H9 (cell line): ENCODE results near the gene RTN4R. TPM values are rescaled to one million over a fixed set of nuclear protein-coding genes. Genes with fewer than 3 reads are reported as not detected.
"Not testable (repeated sequence)": the region's sequence is repeated elsewhere in the genome, so short reads cannot be mapped to it uniquely, and the experiment has no call there.

Experiments used
- DNase-seq: peaks from one replicate; pipeline ENCODE4 v3.0.0-alpha.2; 2017
- H2AFZ ChIP-seq: one replicate; pipeline ENCODE4 v1.6.1; 2013; ENCODE audit warnings: mild to moderate bottlenecking, low read length, control low read depth, moderate library complexity
- H2AK5ac ChIP-seq: 2 replicates; pipeline ENCODE4 v1.6.1; 2013; ENCODE audit warnings: low read length, control low read depth, mixed read lengths; ENCODE audit not compliant: insufficient read length
- H2BK120ac ChIP-seq: one replicate; pipeline ENCODE4 v1.6.1; 2013; ENCODE audit warnings: low read depth, mild to moderate bottlenecking, low read length, control low read depth, inconsistent platforms; ENCODE audit not compliant: poor library complexity, severe bottlenecking
- H2BK12ac ChIP-seq: 2 replicates; pipeline ENCODE4 v1.6.1; 2013; ENCODE audit warnings: low read length, control low read depth, mixed read lengths, low read depth; ENCODE audit not compliant: insufficient read length
- H2BK15ac ChIP-seq: 2 replicates; pipeline ENCODE4 v1.6.1; 2013; ENCODE audit warnings: low read depth, low read length, control low read depth
- H2BK20ac ChIP-seq: one replicate; pipeline ENCODE4 v1.6.1; 2013; ENCODE audit warnings: low read depth, mild to moderate bottlenecking, low read length, control low read depth, inconsistent platforms; ENCODE audit not compliant: poor library complexity, severe bottlenecking
- H2BK5ac ChIP-seq: 2 replicates; pipeline ENCODE4 v1.6.1; 2013; ENCODE audit warnings: low read length, control low read depth, mixed read lengths; ENCODE audit not compliant: insufficient read length
- H3K14ac ChIP-seq: 2 replicates; pipeline ENCODE4 v1.6.1; 2013; ENCODE audit warnings: low read length, control low read depth; ENCODE audit not compliant: insufficient read depth
- H3K18ac ChIP-seq: 2 replicates; pipeline ENCODE4 v1.6.1; 2013; ENCODE audit warnings: low read depth, mild to moderate bottlenecking, mixed read lengths, low read length, control low read depth; ENCODE audit not compliant: insufficient read length
- H3K23ac ChIP-seq: 2 replicates; pipeline ENCODE4 v1.6.1; 2013; ENCODE audit warnings: low read length, control low read depth, mixed read lengths, low read depth; ENCODE audit not compliant: insufficient read length
- H3K23me2 ChIP-seq: 2 replicates; pipeline ENCODE4 v1.6.1; 2013; ENCODE audit warnings: low read depth, mild to moderate bottlenecking, mixed read lengths, low read length, control low read depth; ENCODE audit not compliant: insufficient read length, poor library complexity, severe bottlenecking
- H3K27ac ChIP-seq: 2 replicates; pipeline ENCODE4 v1.5.1; 2013; ENCODE audit warnings: low read length, control low read depth, mixed read lengths, low read depth; ENCODE audit not compliant: insufficient read length
- H3K27me3 ChIP-seq: 2 replicates; pipeline ENCODE4 v1.6.1; 2013; ENCODE audit warnings: low read length, control low read depth, inconsistent platforms; ENCODE audit not compliant: insufficient read depth
- H3K4ac ChIP-seq: 2 replicates; pipeline ENCODE4 v1.6.1; 2013; ENCODE audit warnings: low read depth, mild to moderate bottlenecking, control low read depth, inconsistent platforms, low read length, moderate library complexity
- H3K4me1 ChIP-seq: 2 replicates; pipeline ENCODE4 v1.6.1; 2013; ENCODE audit warnings: low read length, control low read depth, inconsistent platforms; ENCODE audit not compliant: insufficient read depth
- H3K4me2 ChIP-seq: 2 replicates; pipeline ENCODE4 v1.6.1; 2013; ENCODE audit warnings: low read length, control low read depth, mixed read lengths; ENCODE audit not compliant: insufficient read length, insufficient read depth
- H3K56ac ChIP-seq: 2 replicates; pipeline ENCODE4 v1.6.1; 2013; ENCODE audit warnings: low read depth, mild to moderate bottlenecking, mixed read lengths, low read length, control low read depth; ENCODE audit not compliant: insufficient read length
- H3K79me1 ChIP-seq: 2 replicates; pipeline ENCODE4 v1.6.1; 2013; ENCODE audit warnings: low read depth, mild to moderate bottlenecking, moderate library complexity, low read length, control low read depth, inconsistent platforms; ENCODE audit not compliant: insufficient read depth, poor library complexity, severe bottlenecking
- H3K79me2 ChIP-seq: 2 replicates; pipeline ENCODE4 v1.6.1; 2013; ENCODE audit warnings: low read length, control low read depth, inconsistent platforms; ENCODE audit not compliant: insufficient read depth
- H3K9ac ChIP-seq: 2 replicates; pipeline ENCODE4 v1.6.1; 2013; ENCODE audit warnings: low read length, control low read depth, mixed read lengths; ENCODE audit not compliant: insufficient read length; ENCODE audit errors: extremely low read depth
- H3K9me3 ChIP-seq: one replicate; pipeline ENCODE4 v1.6.1; 2013; ENCODE audit warnings: low read depth, low read length, inconsistent platforms; ENCODE audit not compliant: control insufficient read depth
- H3T11ph ChIP-seq: one replicate; pipeline ENCODE4 v1.6.1; 2013; ENCODE audit warnings: mild to moderate bottlenecking, low read length, control low read depth, inconsistent platforms
- H4K20me1 ChIP-seq: one replicate; pipeline ENCODE4 v1.6.1; 2013; ENCODE audit not compliant: control insufficient read depth, insufficient read length, insufficient read depth
- H4K5ac ChIP-seq: 2 replicates; pipeline ENCODE4 v1.6.1; 2013; ENCODE audit warnings: low read depth, mild to moderate bottlenecking, mixed read lengths, low read length, control low read depth; ENCODE audit not compliant: insufficient read length
- H4K8ac ChIP-seq: replicated peaks from 2 replicates; pipeline ENCODE4 v1.6.1; 2013; ENCODE audit warnings: low read length, control low read depth, mixed read lengths, low read depth; ENCODE audit not compliant: insufficient read length
- H4K91ac ChIP-seq: 2 replicates; pipeline ENCODE4 v1.6.1; 2013; ENCODE audit warnings: low read depth, mild to moderate bottlenecking, moderate library complexity, mixed read lengths, low read length, control low read depth; ENCODE audit not compliant: insufficient read length
- H3K27ac Mint-ChIP-seq, 3 experiments: 2 replicates in 2 of 3; 3 replicates in 1 of 3; pipeline ENCODE4 v1.8.0; 2020 to 2021; ENCODE audit warnings: mixed read lengths in 3 of 3, mild to moderate bottlenecking in 1 of 3, moderate library complexity in 1 of 3
- H3K27me3 Mint-ChIP-seq: 2 replicates; pipeline ENCODE4 v1.8.0; 2021; ENCODE audit warnings: low read depth, mild to moderate bottlenecking, moderate library complexity, mixed read lengths
- H3K36me3 Mint-ChIP-seq, 3 experiments: 2 replicates in 2 of 3; 3 replicates in 1 of 3; pipeline ENCODE4 v1.8.0; 2020 to 2021; ENCODE audit warnings: low read depth in 3 of 3, mixed read lengths in 3 of 3; ENCODE audit not compliant: insufficient read depth in 1 of 3
- H3K4me1 Mint-ChIP-seq, 2 experiments: 2 replicates each; pipeline ENCODE4 v1.8.0; 2020; ENCODE audit warnings: mixed read lengths in 2 of 2
- H3K4me3 Mint-ChIP-seq, 2 experiments: 2 replicates in 1 of 2; 3 replicates in 1 of 2; pipeline ENCODE4 v1.8.0; 2020 to 2021; ENCODE audit warnings: mild to moderate bottlenecking in 2 of 2, mixed read lengths in 2 of 2, moderate library complexity in 1 of 2
- H3K9me3 Mint-ChIP-seq, 2 experiments: 2 replicates in 1 of 2; 3 replicates in 1 of 2; pipeline ENCODE4 v1.8.0; 2020; ENCODE audit warnings: mild to moderate bottlenecking in 2 of 2, mixed read lengths in 2 of 2, moderate library complexity in 1 of 2
- WGBS: extraction: QIAGEN DNeasy Blood & Tissue Kit; methylation state at CpG from one replicate; pipeline ENCODE4 v1.1.7; 2013; ENCODE audit warnings: missing lambda C conversion rate, low lambda C conversion rate, mixed read lengths; ENCODE audit not compliant: insufficient read length; ENCODE audit errors: extremely low coverage; 5-methylcytosine and 5-hydroxymethylcytosine counted together
- total RNA-seq: library from RNA; stranded (reverse); gene quantifications from 2 replicates; pipeline ENCODE4 v1.2.1, GENCODE V29; 2021
- TF ChIP-seq, protein P1 (sequence below): fragments of 200-600 bp; sonication (generic); conservative IDR thresholded peaks from 3 replicates; pipeline ENCODE4 v1.8.0; 2021; ENCODE audit warnings: antibody characterized with exemption, mild to moderate bottlenecking

RTN4R gene
- total RNA-seq, 1 experiment from 2014 or later: 19.0 TPM

DNA sequence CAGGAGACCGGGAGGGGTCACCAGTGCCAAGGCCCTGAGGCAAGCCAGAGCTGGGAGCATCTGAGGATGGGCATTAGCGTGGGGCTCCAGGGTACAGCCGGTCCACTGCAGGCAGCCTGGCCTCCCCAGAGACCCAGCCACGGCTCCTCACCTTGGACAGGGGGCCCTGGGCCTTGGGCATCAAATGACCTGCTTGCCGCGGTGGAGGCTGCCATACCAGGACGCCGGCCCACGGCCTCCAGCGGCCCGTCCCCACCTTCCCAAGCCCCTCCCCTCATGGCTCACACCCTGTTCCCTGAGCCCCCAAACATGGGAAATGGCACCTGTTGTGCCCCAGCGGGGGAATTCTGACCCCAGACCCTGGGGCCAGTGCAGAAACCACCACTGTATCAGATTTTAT is 12.7 kb upstream of the RTN4R start:
- Histone ChIP-seq H3K23ac (no peak overlapping the region), H2BK120ac (no peak overlapping the region), H4K91ac (no peak overlapping the region), H3K56ac (no peak overlapping the region), H2AK5ac (no peak overlapping the region), H2BK5ac (no peak overlapping the region), H3K18ac (no peak overlapping the region), H3K4ac (no peak overlapping the region), H3K9ac (no peak overlapping the region), H2BK12ac (no peak overlapping the region), H3K9me3 (no peaks in the 10 kb centered on the region), H3T11ph (no peak overlapping the region), H3K27me3 (no peaks in the 10 kb centered on the region), H3K14ac (no peak overlapping the region), H3K4me2 (no peak overlapping the region), H3K4me1 (no peaks in the 10 kb centered on the region), H2AFZ (no peak overlapping the region), H4K5ac (no peak overlapping the region), H4K20me1 (no peaks in the 10 kb centered on the region), H3K79me1 (no peaks in the 10 kb centered on the region), H2BK15ac (no peak overlapping the region), H3K79me2 (no peaks in the 10 kb centered on the region), H3K23me2 (no peaks in the 10 kb centered on the region), H4K8ac (no peak overlapping the region), H3K27ac (no peak overlapping the region), H2BK20ac (no peak overlapping the region)
- TF ChIP-seq, protein P1, sequence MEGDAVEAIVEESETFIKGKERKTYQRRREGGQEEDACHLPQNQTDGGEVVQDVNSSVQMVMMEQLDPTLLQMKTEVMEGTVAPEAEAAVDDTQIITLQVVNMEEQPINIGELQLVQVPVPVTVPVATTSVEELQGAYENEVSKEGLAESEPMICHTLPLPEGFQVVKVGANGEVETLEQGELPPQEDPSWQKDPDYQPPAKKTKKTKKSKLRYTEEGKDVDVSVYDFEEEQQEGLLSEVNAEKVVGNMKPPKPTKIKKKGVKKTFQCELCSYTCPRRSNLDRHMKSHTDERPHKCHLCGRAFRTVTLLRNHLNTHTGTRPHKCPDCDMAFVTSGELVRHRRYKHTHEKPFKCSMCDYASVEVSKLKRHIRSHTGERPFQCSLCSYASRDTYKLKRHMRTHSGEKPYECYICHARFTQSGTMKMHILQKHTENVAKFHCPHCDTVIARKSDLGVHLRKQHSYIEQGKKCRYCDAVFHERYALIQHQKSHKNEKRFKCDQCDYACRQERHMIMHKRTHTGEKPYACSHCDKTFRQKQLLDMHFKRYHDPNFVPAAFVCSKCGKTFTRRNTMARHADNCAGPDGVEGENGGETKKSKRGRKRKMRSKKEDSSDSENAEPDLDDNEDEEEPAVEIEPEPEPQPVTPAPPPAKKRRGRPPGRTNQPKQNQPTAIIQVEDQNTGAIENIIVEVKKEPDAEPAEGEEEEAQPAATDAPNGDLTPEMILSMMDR: no peak
- H3K4me3 Mint-ChIP-seq: no peak overlapping the region
- H3K27ac Mint-ChIP-seq: no peak overlapping the region
- no peaks in the 10 kb centered on the region for H3K9me3 Mint-ChIP-seq
- H3K36me3 Mint-ChIP-seq: no peaks in the 10 kb centered on the region
- no peaks in the 10 kb centered on the region; the same call in 1 of the 2 replicates for H3K27me3 Mint-ChIP-seq
- no peak for DNase-seq
- H3K4me1 Mint-ChIP-seq: peaks cover 10 to 17% of the 10 kb centered on the region in 2 experiments
- WGBS: no CpG with 5 or more reads among the region's 12 CpGs

- H2AK5ac ChIP-seq, DNase-seq, H3T11ph ChIP-seq, H3K27me3 ChIP-seq, H3K4me1 ChIP-seq, H4K91ac ChIP-seq, H2BK120ac ChIP-seq, H4K20me1 ChIP-seq, H3K14ac ChIP-seq, H3K9ac ChIP-seq, H3K9me3 ChIP-seq, H3K9me3 Mint-ChIP-seq, H3K4ac ChIP-seq, H3K4me3 Mint-ChIP-seq, H4K5ac ChIP-seq, H3K36me3 Mint-ChIP-seq, H3K4me2 ChIP-seq, H2BK12ac ChIP-seq, H3K79me1 ChIP-seq, H3K23ac ChIP-seq, H3K23me2 ChIP-seq, H2AFZ ChIP-seq, H3K27ac Mint-ChIP-seq, H3K27ac ChIP-seq, H3K56ac ChIP-seq, H2BK5ac ChIP-seq, H4K8ac ChIP-seq, H2BK20ac ChIP-seq, H2BK15ac ChIP-seq, H3K79me2 ChIP-seq, H3K27me3 Mint-ChIP-seq, H3K18ac ChIP-seq: not testable (repeated sequence)
- peaks cover 10 to 18% of the 10 kb centered on the region in 2 experiments for H3K4me1 Mint-ChIP-seq
- WGBS: no CpG with 5 or more reads among the region's 21 CpGs
Measured at GRCh38 chr22:20280163-20280562, 12.0 kb upstream of the RTN4R start.
